HepG2 (cell line): ENCODE measurements around the gene SRP68. TPM values are rescaled to one million over a fixed set of nuclear protein-coding genes. Genes with fewer than 3 reads are reported as not detected.
A peak's percentile ranks its signal among the peaks of the same experiment; 100 is the strongest.

Experiments
- BORCS8-MEF2B ChIP-seq: sonication (generic); formaldehyde crosslinking; IDR thresholded peaks from 2 replicates; pipeline ENCODE4 v1.8.0; 2022; ENCODE audit warnings: mild to moderate bottlenecking, missing genetic modification reagents
- DMAP1 ChIP-seq: IDR thresholded peaks from 2 replicates; pipeline ENCODE4 v1.6.1; 2016
- DPF2 ChIP-seq: sonication (generic); formaldehyde crosslinking; IDR thresholded peaks from 2 replicates; pipeline ENCODE4 v1.4.0; 2020; ENCODE audit warnings: mild to moderate bottlenecking, low read depth, missing genetic modification reagents, borderline replicate concordance
- FLYWCH1 ChIP-seq: sonication (generic); formaldehyde crosslinking; IDR thresholded peaks from 2 replicates; pipeline ENCODE4 v1.8.1; 2023; ENCODE audit warnings: mild to moderate bottlenecking, missing genetic modification reagents
- FOXM1 ChIP-seq: sonication (generic); formaldehyde crosslinking; IDR thresholded peaks from 2 replicates; pipeline ENCODE4 v1.5.0; 2020; ENCODE audit warnings: missing genetic modification reagents
- GFI1 ChIP-seq: sonication (generic); formaldehyde crosslinking; IDR thresholded peaks from 2 replicates; pipeline ENCODE4 v1.5.0; 2020; ENCODE audit warnings: missing genetic modification reagents, mild to moderate bottlenecking, borderline replicate concordance
- HOXA9 ChIP-seq: sonication (generic); formaldehyde crosslinking; IDR thresholded peaks from 2 replicates; pipeline ENCODE4 v1.8.1; 2022; ENCODE audit warnings: missing genetic modification reagents, mild to moderate bottlenecking, moderate library complexity, borderline replicate concordance
- IKZF4 ChIP-seq: sonication (generic); formaldehyde crosslinking; IDR thresholded peaks from 2 replicates; pipeline ENCODE4 v1.5.1; 2020; ENCODE audit warnings: borderline replicate concordance, mild to moderate bottlenecking, low read depth, missing genetic modification reagents; ENCODE audit errors: not compliant biosample characterization
- IRF2 ChIP-seq: IDR thresholded peaks from 2 replicates; pipeline ENCODE4 v1.6.1; 2018; ENCODE audit warnings: missing genetic modification reagents, missing compliant biosample characterization
- NFYC ChIP-seq: IDR thresholded peaks from 2 replicates; pipeline ENCODE4 v1.6.1; 2016; ENCODE audit warnings: missing genetic modification reagents, missing compliant biosample characterization
- PHF21A ChIP-seq: sonication (generic); formaldehyde crosslinking; IDR thresholded peaks from 2 replicates; pipeline ENCODE4 v1.5.0; 2020; ENCODE audit warnings: mild to moderate bottlenecking, missing genetic modification reagents
- RAD21 ChIP-seq: fragments of 450-650 bp; formaldehyde crosslinking; IDR thresholded peaks from 2 replicates; pipeline ENCODE4 v1.5.0; 2020; ENCODE audit warnings: mild to moderate bottlenecking
- SOX5 ChIP-seq: IDR thresholded peaks from 2 replicates; pipeline ENCODE4 v1.6.1; 2016; ENCODE audit warnings: borderline replicate concordance
- ZFP82 ChIP-seq: sonication (generic); formaldehyde crosslinking; IDR thresholded peaks from 2 replicates; pipeline ENCODE4 v1.5.1; 2020; ENCODE audit warnings: mild to moderate bottlenecking, missing genetic modification reagents, borderline replicate concordance
- ZNF432 ChIP-seq: sonication (generic); formaldehyde crosslinking; IDR thresholded peaks from 2 replicates; pipeline ENCODE4 v1.5.0; 2020; ENCODE audit warnings: missing genetic modification reagents, mild to moderate bottlenecking, borderline replicate concordance
- ZNF496 ChIP-seq: sonication (generic); formaldehyde crosslinking; IDR thresholded peaks from 2 replicates; pipeline ENCODE4 v1.8.1; 2023; ENCODE audit warnings: mild to moderate bottlenecking, moderate library complexity, missing genetic modification reagents; ENCODE audit not compliant: insufficient replicate concordance
- ZNF788 ChIP-seq: sonication (generic); formaldehyde crosslinking; IDR thresholded peaks from 2 replicates; pipeline ENCODE4 v1.5.0; 2020; ENCODE audit warnings: mild to moderate bottlenecking, missing genetic modification reagents, borderline replicate concordance
- polyA plus RNA-seq, 8 experiments: library from polyadenylated mRNA; depleted of rRNA in 3 of 8; stranded (reverse) in 7 of 8; unstranded in 1 of 8; fragments of >200 nt; fragmentation: Illumina TruSeq in 4 of 8; extraction: Trizol in 4 of 8; gene quantifications; 2 replicates each; pipeline versions ENCODE4 v1.2.1 to v1.2.3, GENCODE V29; 2011 to 2016; ENCODE audit warnings: low read depth in 4 of 8, missing spikeins in 1 of 8, mixed read lengths in 1 of 8; ENCODE audit not compliant: insufficient read depth in 1 of 8
- total RNA-seq, 5 experiments: library from RNA; depleted of rRNA; stranded (reverse); fragments of >200 nt; fragmentation: Illumina TruSeq; extraction: Trizol; gene quantifications; 2 replicates each; pipeline ENCODE4 v1.2.3, GENCODE V29; 2016; ENCODE audit warnings: low read depth in 1 of 5
- TF ChIP-seq, protein P1 (sequence below): sonication (generic); formaldehyde crosslinking; IDR thresholded peaks from 2 replicates; pipeline ENCODE4 v1.4.0; 2020; ENCODE audit warnings: missing genetic modification reagents
- TF ChIP-seq, protein P2 (sequence below): sonication (generic); formaldehyde crosslinking; IDR thresholded peaks from 2 replicates; pipeline ENCODE4 v1.8.1; 2023; ENCODE audit warnings: mild to moderate bottlenecking, missing genetic modification reagents
- TF ChIP-seq, protein P3 (sequence below): IDR thresholded peaks from 2 replicates; pipeline ENCODE4 v1.6.1; 2016; ENCODE audit warnings: low read depth, control low read depth
- TF ChIP-seq, protein P4 (sequence below): sonication (generic); formaldehyde crosslinking; conservative IDR thresholded peaks from 2 replicates; pipeline ENCODE4 v1.4.0; 2020; ENCODE audit warnings: missing genetic modification reagents
- TF ChIP-seq, protein P5 (sequence below): sonication (generic); formaldehyde crosslinking; conservative IDR thresholded peaks from 2 replicates; pipeline ENCODE4 v1.4.0; 2020; ENCODE audit warnings: missing genetic modification reagents

The SRP68 gene
- total and polyA plus RNA-seq, 2 of the 13 experiments (the other 11 are each of a cell fraction or from before 2014, with no cell fraction given), result 39.8 to 74.3 TPM

DNA sequence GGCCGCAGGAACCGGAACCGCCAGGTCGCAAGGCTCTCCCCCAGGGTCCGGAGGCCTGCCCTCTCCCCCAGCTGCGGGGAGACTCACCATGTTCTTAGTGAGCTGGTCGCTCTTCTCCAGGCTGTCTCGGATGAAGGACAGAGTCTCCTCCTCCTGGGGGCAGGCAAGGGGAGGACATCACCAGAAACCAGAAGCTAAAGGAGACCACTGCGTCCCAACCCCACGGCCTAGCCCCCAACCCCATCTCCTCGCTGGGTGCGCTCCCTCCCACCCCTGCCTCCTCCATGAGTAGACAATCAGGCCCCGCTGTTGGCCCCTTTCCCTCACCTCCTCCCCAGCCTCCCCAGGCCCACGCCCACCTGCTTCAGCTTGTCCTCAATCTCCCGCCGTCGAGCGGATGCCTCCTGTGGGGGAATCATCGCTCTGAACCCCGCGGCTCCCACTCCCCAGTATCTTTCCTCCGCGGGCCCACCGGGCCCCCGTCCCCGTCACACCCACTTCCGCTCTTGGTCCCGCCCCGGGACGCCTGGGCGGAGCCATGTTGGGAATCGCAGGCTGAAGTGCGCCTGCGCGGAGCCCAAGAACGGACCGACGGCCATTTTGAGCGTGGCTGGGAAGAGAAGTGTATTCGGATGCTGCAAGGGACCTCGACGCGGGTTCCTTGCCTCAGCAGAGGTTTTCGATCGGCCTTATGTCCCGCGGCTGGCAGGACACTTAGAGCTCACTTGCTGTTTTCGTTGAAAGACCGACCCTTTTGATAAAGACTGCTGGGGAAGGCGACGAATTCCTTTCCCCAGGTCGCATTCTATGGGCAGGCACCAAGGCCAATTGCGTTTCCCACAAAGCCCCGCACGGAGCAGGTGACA lies 31.2 kb upstream of the SRP68 start, which contains the start of gene EXOC7 (continued):
- TF ChIP-seq, protein P1, sequence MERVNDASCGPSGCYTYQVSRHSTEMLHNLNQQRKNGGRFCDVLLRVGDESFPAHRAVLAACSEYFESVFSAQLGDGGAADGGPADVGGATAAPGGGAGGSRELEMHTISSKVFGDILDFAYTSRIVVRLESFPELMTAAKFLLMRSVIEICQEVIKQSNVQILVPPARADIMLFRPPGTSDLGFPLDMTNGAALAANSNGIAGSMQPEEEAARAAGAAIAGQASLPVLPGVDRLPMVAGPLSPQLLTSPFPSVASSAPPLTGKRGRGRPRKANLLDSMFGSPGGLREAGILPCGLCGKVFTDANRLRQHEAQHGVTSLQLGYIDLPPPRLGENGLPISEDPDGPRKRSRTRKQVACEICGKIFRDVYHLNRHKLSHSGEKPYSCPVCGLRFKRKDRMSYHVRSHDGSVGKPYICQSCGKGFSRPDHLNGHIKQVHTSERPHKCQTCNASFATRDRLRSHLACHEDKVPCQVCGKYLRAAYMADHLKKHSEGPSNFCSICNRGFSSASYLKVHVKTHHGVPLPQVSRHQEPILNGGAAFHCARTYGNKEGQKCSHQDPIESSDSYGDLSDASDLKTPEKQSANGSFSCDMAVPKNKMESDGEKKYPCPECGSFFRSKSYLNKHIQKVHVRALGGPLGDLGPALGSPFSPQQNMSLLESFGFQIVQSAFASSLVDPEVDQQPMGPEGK (CRISPR knock-in tag), result peak; percentile 77
- TF ChIP-seq ZNF432 (no peak), ZNF788 (CRISPR knock-in tag) (peak; percentile 0; the same call in 1 of the 2 replicates), NFYC (CRISPR knock-in tag) (no peak), PHF21A (CRISPR knock-in tag) (peak; percentile 65; the same call in 1 of the 2 replicates), DPF2 (no peak), IRF2 (CRISPR knock-in tag) (peak; percentile 72; the same call in 1 of the 2 replicates), FOXM1 (CRISPR knock-in tag) (no peak), FLYWCH1 (CRISPR knock-in tag) (no peak), ZNF496 (CRISPR knock-in tag) (no peak), IKZF4 (peak; percentile 68), HOXA9 (CRISPR knock-in tag) (no peak), GFI1 (CRISPR knock-in tag) (peak; percentile 76; the same call in 1 of the 2 replicates), RAD21 (CRISPR knock-in tag) (no peak), ZFP82 (CRISPR knock-in tag) (peak; percentile 95), SOX5 (CRISPR knock-in tag) (peak; percentile 30; the same call in 1 of the 2 replicates), DMAP1 (peak; percentile 88; the same call in 1 of the 2 replicates), BORCS8-MEF2B (CRISPR knock-in tag) (peak; percentile 73; the same call in 1 of the 2 replicates)
- TF ChIP-seq, protein P2, sequence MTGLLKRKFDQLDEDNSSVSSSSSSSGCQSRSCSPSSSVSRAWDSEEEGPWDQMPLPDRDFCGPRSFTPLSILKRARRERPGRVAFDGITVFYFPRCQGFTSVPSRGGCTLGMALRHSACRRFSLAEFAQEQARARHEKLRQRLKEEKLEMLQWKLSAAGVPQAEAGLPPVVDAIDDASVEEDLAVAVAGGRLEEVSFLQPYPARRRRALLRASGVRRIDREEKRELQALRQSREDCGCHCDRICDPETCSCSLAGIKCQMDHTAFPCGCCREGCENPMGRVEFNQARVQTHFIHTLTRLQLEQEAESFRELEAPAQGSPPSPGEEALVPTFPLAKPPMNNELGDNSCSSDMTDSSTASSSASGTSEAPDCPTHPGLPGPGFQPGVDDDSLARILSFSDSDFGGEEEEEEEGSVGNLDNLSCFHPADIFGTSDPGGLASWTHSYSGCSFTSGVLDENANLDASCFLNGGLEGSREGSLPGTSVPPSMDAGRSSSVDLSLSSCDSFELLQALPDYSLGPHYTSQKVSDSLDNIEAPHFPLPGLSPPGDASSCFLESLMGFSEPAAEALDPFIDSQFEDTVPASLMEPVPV (CRISPR knock-in tag), result no peak; the same call in 1 of the 2 replicates
- TF ChIP-seq, protein P3, sequence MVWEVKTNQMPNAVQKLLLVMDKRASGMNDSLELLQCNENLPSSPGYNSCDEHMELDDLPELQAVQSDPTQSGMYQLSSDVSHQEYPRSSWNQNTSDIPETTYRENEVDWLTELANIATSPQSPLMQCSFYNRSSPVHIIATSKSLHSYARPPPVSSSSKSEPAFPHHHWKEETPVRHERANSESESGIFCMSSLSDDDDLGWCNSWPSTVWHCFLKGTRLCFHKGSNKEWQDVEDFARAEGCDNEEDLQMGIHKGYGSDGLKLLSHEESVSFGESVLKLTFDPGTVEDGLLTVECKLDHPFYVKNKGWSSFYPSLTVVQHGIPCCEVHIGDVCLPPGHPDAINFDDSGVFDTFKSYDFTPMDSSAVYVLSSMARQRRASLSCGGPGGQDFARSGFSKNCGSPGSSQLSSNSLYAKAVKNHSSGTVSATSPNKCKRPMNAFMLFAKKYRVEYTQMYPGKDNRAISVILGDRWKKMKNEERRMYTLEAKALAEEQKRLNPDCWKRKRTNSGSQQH (CRISPR knock-in tag), result no peak; the same call in 1 of the 2 replicates
- TF ChIP-seq, protein P4, sequence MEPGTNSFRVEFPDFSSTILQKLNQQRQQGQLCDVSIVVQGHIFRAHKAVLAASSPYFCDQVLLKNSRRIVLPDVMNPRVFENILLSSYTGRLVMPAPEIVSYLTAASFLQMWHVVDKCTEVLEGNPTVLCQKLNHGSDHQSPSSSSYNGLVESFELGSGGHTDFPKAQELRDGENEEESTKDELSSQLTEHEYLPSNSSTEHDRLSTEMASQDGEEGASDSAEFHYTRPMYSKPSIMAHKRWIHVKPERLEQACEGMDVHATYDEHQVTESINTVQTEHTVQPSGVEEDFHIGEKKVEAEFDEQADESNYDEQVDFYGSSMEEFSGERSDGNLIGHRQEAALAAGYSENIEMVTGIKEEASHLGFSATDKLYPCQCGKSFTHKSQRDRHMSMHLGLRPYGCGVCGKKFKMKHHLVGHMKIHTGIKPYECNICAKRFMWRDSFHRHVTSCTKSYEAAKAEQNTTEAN (CRISPR knock-in tag), result no peak
- TF ChIP-seq, protein P5, sequence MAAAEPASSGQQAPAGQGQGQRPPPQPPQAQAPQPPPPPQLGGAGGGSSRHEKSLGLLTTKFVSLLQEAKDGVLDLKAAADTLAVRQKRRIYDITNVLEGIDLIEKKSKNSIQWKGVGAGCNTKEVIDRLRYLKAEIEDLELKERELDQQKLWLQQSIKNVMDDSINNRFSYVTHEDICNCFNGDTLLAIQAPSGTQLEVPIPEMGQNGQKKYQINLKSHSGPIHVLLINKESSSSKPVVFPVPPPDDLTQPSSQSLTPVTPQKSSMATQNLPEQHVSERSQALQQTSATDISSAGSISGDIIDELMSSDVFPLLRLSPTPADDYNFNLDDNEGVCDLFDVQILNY (CRISPR knock-in tag), result peak; percentile 47; the same call in 1 of the 2 replicates
